CD4-positive, alpha-beta T cell treated with Interferon alpha-2 for 1 hour (primary cell): Measurements from ENCODE around the gene DGKB.
"Not testable (repeated sequence)": the region's sequence is repeated elsewhere in the genome, so short reads cannot be mapped to it uniquely, and the experiment has no call there.

Experiments used
- DNase-seq, 2 donors: peaks; one replicate each; pipeline ENCODE4 v3.0.0-alpha.2; 2020 to 2022

The DGKB gene

GRCh38 chr7:14375998-14376397 is 526.6 kb downstream of the DGKB start:
- no peak for DNase-seq

GRCh38 chr7:14374336-14374735 is 528.2 kb downstream of the DGKB start:
- no peak for DNase-seq

- no peak for DNase-seq
These were observed 534.3 kb downstream of the DGKB start for GRCh38 chr7:14368285-14368684.

- DNase-seq: no peak
These were observed 551.4 kb downstream of the DGKB start for GRCh38 chr7:14351167-14351566.

GRCh38 chr7:14341200-14341775 is 561.3 kb downstream of the DGKB start:
- DNase-seq: no peak

DNA sequence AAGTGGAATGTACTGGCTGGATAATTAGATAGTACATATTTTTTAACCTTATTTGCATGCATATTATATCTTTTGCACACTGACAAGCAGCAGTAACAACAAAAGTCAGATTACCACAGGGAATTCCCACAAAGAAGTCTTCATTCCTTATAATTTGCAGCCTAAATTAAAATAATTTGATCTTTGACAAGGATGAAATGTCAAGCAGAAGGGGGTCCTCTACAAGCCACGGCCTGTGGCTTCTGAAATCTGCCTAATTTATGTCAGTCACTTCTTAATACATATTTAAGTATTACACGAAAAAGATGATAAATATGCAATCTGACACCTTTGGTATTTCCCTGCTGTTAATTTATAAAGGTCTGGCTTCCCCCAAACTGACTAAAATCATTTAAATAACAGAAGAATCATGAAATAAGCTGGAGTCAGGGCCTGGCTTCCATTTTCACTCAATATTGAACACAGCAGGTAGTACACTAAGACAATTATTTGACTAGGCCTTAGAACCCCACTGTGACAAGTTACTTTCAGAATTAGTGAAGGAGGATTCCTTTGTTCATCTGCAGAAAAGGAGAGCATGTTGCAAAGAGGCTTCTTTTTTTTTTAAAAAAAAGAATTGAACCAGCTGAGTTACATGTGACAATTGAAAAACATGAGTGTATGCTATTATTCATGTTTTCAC is 562.0 kb downstream of the DGKB start:
- DNase-seq: no peak

GRCh38 chr7:14339861-14340260 is 562.7 kb downstream of the DGKB start:
- no peak for DNase-seq

- no peak for DNase-seq
These were observed 566.3 kb downstream of the DGKB start for GRCh38 chr7:14336256-14336655.

DNA sequence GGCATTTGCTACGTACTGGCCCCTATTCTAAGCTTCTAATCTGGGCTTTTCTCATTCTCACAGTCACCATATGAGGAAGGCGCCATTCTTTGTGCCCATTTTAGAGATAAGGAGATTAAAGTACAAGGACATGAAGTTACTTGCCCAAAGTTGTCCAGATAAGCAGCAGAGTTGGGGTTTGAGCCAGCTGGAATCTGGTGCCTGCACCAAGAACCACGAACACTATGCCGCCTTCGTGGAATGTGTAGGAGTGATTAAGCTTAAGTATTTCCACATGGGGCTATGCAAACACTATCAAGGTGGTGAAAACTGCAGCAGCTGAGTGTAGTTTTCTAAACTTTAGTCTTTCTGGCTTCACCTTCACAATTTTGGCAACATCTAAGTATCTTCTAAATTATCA is 570.4 kb downstream of the DGKB start:
- no peak for DNase-seq

DNA sequence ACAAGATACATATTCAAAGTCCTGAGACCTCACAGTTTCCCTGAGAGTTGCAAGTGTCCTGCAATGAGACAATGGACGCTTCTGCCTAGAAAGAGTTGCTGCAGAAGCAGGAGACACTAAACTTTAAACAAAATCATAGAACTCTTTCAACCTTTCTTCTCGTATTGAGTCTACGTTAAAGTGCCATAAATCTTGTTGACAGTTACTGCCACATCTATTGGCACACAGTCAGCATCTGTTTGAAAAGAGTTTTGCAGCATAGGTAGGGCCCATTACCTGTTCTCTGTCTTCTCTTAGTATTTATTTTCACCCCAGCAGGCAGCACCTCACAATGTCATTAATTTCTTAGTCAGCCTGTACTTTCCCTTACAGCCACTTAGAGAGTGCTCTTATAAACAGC is 577.8 kb downstream of the DGKB start:
- no peak for DNase-seq

GRCh38 chr7:14322724-14323123 is 579.8 kb downstream of the DGKB start:
- no peak for DNase-seq

DNA sequence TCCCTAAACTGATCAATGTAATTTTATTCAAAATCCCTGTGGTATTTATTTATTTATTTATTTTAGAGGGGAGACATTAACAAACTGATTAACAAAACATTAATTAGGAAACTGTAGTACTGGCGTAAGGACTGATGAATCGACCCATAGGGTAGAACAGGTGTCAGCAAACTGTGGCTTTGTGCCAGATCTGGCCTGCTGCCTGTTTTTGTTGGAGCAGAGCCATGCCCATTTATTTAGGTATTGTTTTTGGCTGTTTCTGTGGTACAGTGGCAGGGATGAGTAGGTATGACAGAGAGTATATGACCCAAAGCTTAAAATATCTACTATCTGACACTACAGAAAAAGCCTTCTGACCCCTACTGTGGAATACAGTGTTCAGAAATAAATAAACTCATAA is 580.6 kb downstream of the DGKB start:
- no peak for DNase-seq

DNA sequence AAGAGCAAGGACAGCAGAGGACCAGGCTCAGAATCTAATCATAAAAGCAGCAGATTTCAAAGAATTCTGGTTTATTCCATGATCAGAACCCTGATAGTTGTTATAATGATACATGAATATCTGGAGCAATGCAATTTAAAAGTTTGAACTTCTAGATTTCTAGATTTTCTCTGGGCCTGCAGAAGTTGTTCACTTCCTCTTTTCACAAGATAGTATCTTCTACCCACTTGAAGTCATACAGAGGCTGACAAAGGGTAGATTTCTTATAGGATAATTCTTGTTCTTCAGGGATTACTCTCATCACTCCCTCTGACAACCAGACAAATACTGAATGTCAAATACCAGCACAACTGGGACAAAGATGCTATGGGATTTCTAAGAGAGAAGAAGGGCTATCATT is 593.1 kb downstream of the DGKB start:
- no peak for DNase-seq

DNA sequence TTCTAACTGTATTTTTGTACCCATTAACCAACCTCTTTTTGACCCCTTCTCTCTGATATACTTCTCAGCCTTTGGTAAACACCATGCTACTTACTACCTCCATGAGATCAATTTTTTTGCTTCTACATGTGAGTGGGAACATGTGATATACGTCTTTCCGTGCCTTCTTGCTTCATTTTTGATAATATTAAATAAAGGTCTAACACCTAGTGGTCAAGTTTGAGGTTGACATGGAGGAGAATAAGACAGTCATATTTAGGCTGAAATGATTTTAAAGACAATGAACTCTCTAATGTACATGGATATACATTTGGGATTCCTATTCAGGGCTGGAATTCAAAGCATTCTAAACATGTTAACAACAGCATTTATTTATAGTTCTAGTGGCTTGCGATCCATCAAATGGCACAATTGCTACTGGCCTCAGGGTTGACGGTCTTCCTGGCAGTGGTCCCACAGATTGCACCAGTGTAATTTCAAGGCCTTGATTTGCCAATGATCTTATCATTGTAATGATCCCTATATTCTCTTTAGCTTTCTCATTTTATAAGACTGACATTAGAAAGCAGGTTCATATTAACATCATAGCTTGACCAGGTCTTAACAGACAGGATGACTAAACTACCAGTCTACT is 597.2 kb downstream of the DGKB start:
- no peak for DNase-seq

GRCh38 chr7:14303536-14303935 is 599.0 kb downstream of the DGKB start:
- DNase-seq: no peak

DNA sequence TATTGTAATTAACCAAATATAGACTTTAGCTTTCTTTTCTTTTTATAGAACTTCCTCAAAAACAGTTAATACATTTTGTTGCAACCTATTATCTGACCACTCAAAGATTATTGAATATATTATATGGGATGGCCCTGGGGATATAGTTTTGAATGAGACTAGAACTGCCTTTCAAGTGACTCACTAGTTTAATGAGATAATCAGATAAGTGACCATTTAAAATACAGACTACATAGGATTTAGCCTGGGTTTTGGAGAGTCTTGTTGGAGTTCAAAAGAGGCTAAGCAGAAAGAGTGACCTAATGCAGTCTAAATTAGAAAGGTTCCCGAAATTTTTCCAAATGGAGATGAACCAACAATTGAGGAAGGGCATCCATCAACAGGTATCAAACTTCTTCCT is 607.9 kb downstream of the DGKB start:
- no peak for DNase-seq

- DNase-seq: no peak
These were observed 609.1 kb downstream of the DGKB start for GRCh38 chr7:14293434-14293833.

- no peak for DNase-seq
These were observed 609.8 kb downstream of the DGKB start for GRCh38 chr7:14292737-14293136.

GRCh38 chr7:14289957-14290356 is 612.6 kb downstream of the DGKB start:
- DNase-seq: no peak

- DNase-seq: no peak
These were observed 613.9 kb downstream of the DGKB start for GRCh38 chr7:14288701-14289100.

DNA sequence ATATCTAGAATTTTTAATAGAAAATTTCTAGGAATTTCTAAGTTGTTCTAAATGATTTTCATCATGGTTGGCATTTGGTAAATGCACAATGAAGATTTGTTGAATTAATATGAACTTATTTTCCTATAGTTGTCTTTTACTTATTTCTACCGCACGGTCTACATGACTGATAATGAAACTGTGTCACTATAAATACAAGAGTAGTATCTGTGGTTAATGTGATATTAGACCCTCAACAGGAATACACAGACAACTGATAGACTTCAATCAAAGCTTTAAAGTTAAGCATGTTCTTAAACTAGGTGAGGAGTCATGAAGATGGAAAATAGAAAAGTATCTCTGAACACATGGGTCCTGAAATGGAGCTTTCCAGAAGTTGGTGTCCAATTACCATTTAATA is 615.2 kb downstream of the DGKB start:
- no peak for DNase-seq

- no peak for DNase-seq
These were observed 616.5 kb downstream of the DGKB start for GRCh38 chr7:14286036-14286435.

- not testable (repeated sequence) for DNase-seq
These were observed 623.3 kb downstream of the DGKB start for GRCh38 chr7:14279065-14279871.

DNA sequence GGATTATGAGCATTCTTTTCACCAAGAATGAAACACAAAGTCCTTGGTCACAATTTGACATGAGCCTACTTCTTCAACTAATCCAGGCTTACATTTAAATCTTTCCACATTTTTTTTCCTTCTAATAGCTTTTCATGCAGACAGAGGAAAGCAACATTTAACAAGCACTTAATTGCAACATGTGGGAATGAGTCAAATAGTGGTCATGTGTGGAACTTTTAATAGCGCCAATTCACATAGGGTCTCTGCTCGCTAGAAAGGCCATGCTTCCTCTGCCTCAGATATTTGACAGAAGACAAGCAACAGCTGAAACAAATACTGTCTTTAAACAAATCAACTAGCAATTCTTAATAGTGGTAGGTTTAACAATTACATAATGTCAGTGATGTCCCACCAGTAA is 627.2 kb downstream of the DGKB start:
- no peak for DNase-seq
